DMS153 treated with DMSO at 0.1 percent for 48 hours (cell line): Measurements from ENCODE around the gene AHSP.
"Not testable (repeated sequence)": the region's sequence is repeated elsewhere in the genome, so short reads cannot be mapped to it uniquely, and the experiment has no call there.

Source experiments
- DNase-seq: peaks from one replicate; lab custom pipeline; 2025; ENCODE audit not compliant: unreplicated experiment; lab: John Stamatoyannopoulos, UW

Gene AHSP

DNA sequence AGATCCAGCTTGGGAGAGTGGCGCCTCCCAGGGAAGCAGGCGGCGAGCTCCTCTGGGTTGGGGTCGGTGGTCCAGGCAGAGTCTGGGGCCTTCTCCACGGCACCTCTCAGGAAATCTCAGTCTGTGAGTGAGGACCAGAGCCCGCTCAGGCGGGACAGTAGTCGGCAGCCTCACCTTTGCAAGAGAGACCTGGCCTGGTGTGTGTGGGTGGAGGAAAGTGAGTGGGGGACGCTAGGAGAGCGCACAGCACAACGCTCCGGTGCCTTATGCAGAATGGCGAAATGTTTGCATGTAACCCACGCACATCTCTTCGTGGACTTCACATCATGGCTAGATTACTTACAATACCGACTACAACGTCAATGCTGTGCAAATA lies 2.2 kb downstream of the AHSP start:
- DNase-seq: no peak

DNA sequence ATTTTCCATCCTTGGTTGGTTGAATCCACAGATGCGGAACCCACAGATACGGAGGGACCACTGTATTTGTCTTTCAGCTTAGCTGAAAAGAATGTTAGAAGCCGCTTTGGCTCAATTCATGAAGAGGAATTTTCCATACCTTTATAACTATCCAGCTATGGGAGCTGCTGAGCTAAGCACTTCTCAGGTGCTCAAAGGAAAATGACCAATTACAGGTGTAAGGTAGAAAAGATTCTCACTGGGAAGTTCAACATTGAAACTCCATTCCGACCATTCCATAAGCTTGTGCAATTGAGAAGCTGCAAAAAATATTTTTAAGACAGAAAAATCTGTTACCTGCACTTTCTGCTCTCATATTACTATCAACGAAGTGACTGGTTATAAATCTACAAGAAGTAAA lies 2.7 kb downstream of the AHSP start:
- DNase-seq: no peak

DNA sequence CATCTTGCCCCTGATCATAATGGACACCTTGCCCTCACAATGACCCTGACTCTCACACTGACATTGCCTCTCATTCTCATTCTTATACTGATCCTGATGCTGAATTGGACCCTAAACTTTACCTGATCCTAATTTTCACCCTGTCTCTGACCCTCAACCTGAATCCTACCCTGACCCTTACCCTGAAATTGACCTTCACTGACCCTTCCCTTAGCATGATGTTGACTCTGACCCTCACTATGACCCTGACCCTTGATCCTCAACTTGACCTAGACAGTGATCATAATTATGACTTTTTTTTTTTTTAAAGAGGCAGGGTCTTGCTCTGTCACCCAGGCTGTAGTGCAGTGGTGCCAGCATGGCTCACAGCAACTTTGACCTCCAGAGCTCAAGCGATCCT lies 3.4 kb downstream of the AHSP start:
- DNase-seq: no peak

DNA sequence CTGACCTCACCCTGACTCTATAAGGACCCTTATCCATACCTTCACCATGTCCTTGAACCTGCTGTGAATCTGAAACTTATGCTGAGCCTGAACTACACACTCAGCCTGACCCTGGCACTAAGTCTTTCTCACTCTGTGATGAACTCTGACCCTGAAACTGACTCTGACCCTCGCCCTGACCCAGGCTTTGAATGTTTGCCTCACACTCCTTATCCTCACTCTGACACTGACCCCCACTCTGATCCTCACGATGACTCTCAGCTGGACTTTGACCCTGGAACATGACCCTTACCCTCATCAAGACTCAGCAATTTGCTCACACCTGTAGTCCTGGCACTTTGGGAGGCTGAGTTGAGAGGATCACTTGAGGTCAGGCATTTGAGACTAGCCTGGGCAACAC lies 4.4 kb downstream of the AHSP start:
- DNase-seq: no peak

DNA sequence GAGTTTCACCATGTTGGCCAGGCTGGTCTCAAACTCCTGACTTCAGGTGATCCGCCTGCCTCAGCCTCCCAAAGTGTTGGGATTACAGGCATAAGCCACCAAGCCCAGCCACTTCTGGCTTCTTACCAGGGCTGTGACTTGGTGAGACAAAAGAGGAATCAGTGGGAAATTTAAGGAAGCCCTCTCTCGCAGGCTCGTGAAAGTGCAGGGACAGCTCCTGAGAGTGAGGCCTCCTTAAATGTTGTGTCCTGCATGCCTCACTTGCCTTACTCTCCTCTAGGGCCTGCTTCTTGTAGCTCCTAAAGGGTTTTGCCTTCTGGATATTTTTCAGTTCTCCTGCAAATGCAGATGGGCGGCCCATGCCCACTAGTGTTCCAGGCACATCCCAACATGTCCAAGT lies 5.2 kb downstream of the AHSP start:
- DNase-seq: no peak

DNA sequence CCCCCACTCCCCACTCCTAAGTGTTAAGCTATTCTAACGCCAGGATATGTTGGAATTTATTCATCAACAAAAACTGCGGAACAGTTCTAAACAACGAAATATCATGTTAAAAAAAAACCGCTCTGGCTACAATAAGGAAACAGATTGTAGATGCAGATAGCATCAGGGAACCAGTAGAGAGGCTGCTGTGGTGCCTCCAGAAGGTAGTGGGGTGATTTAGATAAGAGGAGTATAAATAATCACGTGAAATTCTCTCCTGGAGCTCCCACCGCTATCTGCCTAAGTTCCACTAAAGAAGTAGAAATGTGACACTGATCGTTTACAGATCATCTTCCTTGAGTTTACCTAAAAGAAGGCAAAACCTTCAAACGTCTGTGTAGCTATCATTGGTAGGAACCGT lies 8.0 kb downstream of the AHSP start:
- DNase-seq: no peak

DNA sequence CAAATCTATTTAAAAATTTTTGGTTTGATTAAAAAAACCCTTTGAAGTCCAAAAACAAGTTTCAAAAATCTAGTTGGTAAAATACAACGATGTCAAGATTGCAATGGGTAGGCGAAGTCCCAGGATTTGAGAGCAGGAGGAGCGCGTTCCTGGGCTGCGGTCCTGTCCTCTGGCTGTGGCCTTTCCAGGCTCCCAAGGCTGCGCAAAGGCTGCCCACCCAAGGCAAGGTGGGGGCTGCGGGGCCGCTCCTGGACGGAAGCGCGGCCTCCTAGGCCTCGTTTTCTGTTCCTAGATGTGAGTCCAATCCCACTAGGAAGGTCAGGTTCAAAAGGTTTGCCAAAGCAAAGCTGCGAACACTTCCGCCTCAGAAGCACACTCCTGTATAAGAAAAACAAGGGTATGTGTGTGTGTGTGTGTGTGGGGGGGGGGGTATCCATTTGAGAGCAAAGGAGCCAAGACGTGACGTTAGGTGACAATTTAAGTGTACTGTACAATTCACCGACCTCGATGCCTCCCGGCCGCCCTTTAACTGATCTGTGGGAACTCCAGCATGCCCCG lies 9.2 kb downstream of the AHSP start:
- DNase-seq: no peak

DNA sequence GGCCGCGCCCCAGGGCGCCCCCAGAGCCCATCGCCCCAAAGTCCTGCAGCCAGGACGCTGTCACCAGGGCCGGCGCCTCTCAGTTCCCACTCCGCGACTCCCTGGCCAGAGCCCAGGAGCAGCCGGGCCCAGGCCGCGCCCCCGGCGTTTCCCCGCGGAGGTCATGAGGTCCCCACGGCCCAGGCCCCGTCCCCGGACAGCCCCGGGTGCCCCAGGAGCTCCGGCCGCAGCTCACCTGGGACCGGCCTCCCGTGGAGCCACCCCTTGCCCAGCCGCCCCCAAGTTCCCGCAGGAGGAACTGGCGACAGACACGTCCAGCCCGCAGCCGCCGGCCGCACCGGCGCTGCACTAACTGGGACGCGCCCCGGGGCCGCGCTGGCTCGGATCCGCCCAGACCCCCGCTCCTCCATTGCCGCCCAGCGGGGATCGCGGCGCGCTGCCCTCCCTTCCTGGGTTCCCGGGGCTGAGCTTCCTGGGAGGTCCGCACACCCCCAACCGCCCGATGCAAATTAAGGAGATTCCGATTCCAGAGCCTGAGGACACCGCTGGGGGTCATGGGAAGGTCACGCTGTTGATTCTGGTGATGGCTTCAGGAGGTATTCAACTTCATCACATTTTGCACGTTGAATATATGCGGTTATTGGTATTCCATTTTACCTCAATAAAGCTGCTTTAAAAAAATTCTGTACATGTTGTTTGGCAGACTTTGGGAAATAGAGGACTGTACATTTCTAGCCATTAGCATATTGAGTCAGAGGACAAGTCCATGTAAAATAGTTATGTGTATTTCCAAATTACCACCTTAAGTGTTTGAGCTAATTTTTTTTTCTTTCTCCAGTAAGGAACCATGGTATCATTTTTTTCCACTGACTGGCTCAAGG lies 9.9 kb downstream of the AHSP start:
- DNase-seq: no peak

DNA sequence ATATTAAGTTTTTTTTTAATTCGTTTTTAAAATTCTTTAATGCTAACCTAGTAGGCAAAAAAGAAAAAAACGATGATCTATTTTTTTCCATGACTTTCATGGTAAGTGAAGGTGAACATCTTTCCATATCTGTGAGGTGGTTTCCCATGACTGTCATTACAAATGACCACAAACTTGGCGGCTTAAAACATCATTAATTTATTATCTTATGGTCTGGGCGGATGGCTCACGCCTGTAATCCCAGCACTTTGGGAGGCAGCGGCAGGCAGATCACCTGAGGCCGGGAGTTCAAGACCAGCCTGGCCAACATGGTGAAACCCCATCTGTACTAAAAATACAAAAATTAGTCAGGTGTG lies 10.5 kb downstream of the AHSP start:
- DNase-seq: not testable (repeated sequence)

DNA sequence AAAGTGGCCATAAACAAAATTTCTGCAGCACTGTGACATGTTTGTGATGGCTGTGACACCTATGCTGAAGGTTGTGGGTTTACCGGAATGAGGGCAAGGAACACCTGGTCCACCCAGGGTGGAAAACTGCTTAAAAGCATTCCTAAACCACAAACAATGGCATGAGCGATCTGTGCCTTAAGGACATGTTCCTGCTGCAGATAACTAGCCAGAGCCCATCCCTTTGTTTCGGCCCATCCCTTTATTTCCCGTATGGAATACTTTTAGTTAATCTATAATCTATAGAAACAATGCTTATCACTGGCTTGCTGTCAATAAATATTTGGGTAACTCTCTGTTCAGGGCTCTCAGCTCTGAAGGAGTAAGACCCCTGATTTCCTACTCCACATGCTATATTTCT lies 12.1 kb downstream of the AHSP start:
- DNase-seq: not testable (repeated sequence)

DNA sequence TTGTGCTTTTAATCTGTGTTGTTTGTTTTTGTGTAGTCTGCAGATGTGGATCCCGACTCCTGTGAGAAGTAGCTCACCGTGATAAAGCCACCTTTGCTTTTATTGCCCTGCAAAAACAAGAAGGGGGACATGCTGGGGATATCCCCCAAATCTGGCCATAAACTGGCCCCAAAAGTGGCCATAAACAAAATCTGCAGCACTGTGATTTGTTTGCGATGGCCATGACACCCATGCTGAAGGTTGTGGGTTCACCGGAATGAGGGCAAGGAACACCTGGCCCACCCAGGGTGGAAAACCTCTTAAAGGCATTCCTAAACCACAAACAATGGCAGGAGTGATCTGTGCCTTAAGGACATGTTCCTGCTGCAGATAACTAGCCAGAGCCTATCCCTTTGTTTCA lies 15.1 kb downstream of the AHSP start:
- DNase-seq: no peak

DNA sequence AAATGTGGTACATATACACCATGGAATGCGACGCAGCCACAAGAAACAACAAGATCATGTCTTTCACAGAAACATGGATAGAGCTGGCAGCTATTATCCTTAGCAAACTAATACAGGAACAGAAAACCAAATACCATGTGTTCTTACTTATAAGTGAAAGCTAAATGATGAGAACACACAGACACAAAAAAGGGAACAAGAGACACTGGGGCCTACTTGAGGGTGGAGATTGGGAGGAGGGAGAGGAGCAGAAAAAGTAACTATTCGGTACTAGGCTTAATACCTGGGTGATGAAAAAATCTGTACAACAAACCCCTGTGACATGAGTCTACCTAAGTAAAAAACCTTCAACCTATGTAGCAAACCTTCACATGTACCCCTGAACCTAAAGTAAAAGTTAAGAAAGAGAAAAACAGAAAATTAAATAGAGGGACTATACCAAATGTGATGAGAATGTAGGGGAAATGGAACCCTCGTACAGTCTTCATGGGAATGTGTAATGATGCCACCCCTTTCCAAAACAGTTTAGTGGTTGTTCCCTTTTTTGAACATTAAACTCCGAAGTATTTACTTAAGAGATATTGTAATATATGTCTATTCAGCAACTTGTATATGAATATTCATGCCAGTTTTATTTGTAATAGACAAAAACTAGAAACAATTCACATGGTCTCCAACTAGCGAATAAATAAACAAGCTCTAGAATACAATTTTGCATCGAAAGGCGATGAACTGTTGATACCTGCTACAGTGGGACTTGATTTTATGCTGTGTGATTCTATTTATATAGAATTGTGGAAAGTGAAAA lies 33.9 kb downstream of the AHSP start:
- no peak for DNase-seq

DNA sequence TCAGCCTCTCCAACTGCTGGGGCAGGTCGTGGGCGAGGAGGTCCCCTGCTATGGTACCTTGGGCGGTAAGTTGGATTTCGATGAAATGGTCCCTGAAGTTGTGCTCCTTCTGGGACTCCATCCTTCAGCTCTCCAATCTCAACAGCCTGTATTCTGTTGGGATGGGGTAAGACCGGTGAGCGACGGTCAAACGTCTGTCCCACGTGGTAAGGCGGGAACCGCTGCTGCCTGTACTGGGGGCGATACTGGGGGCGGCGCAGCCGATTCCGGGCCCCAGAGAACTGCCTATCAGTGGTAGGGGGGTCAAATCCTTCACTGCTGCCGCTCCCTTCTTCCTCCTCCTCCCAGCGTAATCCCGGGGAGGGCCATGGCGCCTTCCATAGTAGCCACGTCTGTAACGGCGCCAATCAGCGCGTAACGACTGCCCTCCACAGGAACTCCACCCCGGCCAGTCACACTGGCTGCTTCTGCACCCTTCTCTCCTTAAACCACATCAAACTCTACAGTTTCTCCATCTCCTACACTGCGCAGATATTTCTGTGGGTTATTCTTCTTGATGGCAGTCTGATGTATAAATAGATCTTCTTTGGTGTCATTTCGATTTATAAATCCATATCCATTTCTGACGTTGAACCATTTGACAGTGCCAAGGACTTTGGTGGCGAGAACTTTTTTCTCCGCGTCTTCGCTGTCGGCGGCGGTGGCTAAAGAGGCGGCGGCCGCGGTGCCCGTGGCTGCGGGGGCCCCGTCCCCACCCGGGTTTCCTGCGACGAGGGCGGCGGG lies 41.1 kb downstream of the AHSP start:
- no peak for DNase-seq

DNA sequence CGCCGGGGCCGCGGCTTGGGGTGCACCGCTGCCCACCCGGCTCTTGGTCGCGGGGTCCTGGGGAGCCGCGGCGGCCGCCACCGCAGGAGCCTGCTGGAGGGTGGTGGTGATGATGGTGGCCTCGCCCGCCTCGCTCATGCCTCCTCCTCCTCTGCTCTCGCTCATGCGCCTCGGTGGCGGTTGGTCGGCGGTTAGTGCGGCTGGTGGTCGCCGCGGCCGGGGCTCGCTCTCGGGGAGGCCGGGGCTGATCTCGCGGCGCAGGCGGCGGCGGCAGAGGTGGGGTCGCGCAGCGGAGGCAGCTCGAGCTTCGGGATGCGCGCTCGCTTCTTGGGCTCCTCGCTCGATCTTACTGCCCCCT lies 41.6 kb downstream of the AHSP start:
- no peak for DNase-seq

DNA sequence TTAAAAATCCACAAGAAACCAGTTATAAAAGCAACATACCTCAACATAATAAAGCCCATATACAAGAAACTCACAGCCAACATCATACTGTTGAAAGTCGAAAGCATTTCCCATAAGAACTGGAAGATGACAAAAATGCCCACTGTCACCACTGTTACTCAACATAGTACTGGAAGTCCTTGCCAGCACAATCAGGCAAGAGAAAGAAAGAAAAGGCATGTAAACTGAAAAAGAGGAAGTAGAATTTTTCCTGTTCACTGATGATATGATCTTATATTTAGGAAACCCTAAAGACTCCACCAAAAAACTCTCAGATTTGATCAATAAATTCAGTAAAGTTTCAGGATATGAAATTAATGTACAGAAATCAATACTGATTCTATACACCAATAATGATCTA lies 45.1 kb downstream of the AHSP start:
- DNase-seq: no peak

DNA sequence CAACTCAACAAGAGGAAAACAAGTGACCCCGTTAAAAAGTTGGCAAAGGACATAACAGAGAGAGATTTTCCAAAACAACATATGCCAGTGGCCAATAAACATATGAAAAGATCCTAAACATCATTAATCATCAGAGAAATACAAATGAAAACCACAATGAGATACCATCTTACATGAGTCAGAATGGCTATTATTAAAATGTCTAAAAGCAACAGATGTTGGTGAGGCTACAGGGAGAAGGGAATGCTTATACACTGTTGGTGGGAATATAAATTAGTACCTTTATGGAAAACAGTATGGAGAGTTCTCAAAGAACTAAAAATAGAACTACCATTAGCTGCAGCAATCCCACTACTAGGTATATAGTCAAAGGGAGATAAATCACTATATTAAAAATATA lies 46.5 kb downstream of the AHSP start:
- DNase-seq: not testable (repeated sequence)

DNA sequence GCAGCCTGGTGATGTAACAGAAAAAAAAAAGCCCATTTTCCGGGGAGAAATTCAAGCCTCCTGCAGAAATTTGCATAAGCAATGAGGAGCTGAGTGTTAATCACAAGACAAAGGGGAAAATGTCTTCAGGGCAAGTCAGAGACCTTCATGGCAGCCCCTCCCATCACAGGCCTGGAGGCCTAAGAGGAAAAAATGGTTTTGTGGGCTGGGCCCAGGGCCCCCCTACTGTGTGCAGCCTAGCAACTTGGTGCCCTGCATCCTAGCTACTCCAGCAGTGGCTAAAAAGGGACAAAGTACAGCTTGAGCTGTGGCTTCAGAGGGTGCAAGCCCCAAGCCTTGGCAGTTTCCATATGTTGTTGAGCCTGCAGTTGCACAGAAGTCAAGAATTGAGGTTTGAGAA lies 49.7 kb downstream of the AHSP start:
- DNase-seq: no peak
